Esophagus muscularis mucosa (tissue), 4 donors: Measurements from ENCODE around the gene ARAP1.

Experiments used
- EP300 ChIP-seq: sonication (generic); formaldehyde crosslinking; IDR thresholded peaks from one replicate; pipeline ENCODE4 v1.6.1; 2017; ENCODE audit warnings: antibody characterized with exemption
- POLR2A ChIP-seq: fragments of 450-650 bp; IDR thresholded peaks from one replicate; pipeline ENCODE4 v1.6.1; 2017; ENCODE audit warnings: antibody characterized with exemption, moderate library complexity, mild to moderate bottlenecking, low read depth
- POLR2AphosphoS5 ChIP-seq, 2 donors: sonication (generic); formaldehyde crosslinking; IDR thresholded peaks; one replicate each; pipeline ENCODE4 v1.6.1; 2017; ENCODE audit warnings: antibody characterized with exemption in 2 of 2
- TF ChIP-seq, protein P1 (sequence below), 3 experiments: fragments of 200-600 bp in 2 of 3; fragments of 450-650 bp in 1 of 3; sonication (generic) in 2 of 3; IDR thresholded peaks; one replicate each; pipeline ENCODE4 v1.5.1; 2017 to 2019; ENCODE audit warnings: antibody characterized with exemption in 3 of 3, mild to moderate bottlenecking in 2 of 3, moderate library complexity in 1 of 3

DNA sequence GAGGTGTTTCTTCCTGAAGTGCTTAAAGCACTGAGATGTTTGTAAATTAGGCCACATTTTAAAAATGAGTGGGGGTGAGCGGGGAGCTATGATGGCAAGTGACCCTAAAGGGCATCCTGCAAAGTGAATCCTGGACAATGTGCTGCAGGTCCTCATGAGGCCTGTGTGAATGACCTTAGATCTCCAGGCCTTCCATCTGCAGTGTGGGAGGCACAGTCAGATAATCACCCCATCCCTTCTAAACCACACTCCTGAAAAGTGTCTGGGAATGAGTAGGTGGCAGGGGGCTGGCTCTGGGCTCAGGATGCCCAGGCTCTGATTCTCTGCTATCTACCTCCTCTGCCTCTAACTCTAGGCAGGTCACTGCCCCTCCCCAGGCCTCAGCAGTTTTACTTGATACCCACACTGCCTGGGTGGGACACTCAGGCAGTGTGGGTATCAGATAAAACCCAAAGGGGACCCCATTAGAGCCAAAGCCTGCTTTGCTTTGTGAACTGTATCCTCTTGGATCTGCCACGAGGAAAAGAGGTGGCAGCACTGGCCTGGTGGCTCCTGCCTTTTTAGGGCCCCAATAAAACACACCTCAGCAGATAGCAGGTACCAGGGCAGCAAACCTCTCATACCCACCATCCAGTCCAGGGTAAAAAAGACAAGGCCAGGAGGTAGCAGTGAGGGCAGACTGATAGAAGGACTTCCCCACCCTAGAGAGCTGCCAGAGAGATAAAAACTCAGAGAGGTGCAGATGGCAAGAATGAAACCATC is 31.1 kb upstream of the ARAP1 start:
- TF ChIP-seq, protein P1, sequence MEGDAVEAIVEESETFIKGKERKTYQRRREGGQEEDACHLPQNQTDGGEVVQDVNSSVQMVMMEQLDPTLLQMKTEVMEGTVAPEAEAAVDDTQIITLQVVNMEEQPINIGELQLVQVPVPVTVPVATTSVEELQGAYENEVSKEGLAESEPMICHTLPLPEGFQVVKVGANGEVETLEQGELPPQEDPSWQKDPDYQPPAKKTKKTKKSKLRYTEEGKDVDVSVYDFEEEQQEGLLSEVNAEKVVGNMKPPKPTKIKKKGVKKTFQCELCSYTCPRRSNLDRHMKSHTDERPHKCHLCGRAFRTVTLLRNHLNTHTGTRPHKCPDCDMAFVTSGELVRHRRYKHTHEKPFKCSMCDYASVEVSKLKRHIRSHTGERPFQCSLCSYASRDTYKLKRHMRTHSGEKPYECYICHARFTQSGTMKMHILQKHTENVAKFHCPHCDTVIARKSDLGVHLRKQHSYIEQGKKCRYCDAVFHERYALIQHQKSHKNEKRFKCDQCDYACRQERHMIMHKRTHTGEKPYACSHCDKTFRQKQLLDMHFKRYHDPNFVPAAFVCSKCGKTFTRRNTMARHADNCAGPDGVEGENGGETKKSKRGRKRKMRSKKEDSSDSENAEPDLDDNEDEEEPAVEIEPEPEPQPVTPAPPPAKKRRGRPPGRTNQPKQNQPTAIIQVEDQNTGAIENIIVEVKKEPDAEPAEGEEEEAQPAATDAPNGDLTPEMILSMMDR (IDR thresholded peaks at IDR 0.05), result no peak
- TF ChIP-seq POLR2AphosphoS5 (IDR thresholded peaks at IDR 0.05) (no peak), POLR2A (no peak), EP300 (no peak)
